Esophagus mucosa (tissue), 1 donor: ENCODE measurements around the gene MRPS21. TPM values are rescaled to one million over a fixed set of nuclear protein-coding genes. Genes with fewer than 3 reads are reported as not detected.

Experiments
- ATAC-seq: fragments of 200-7000 bp; cut with Tn5 transposase; one replicate; pipeline ENCODE4 v1.9.1; 2020
- total RNA-seq: library from RNA; stranded (reverse); gene quantifications from one replicate; pipeline ENCODE4 v1.2.4, GENCODE V29; 2023
- donor health status: DM: yes; HTN: yes; CAD: no.

MRPS21 gene
- 64.9 TPM for total RNA-seq

- ATAC-seq, result peak; percentile 97
Observed at GRCh38 chr1:150293433-150294253, at the start of gene MRPS21. MRPS21 (plus strand) TSS chr1:150293861; CDS start chr1:150294367, 506 bp downstream.

GRCh38 chr1:150249936-150250335 lies 43.7 kb upstream of the MRPS21 start:
- no peak for ATAC-seq

GRCh38 chr1:150256198-150256553 lies 37.5 kb upstream of the MRPS21 start:
- no peak for ATAC-seq

- no peak for ATAC-seq
Observed at GRCh38 chr1:150256554-150257341, 36.9 kb upstream of the MRPS21 start.

- ATAC-seq, result no peak
Observed at GRCh38 chr1:150257624-150258585, 35.8 kb upstream of the MRPS21 start, which contains the start of gene CA14. CA14 (plus strand) TSS chr1:150257774; CDS start chr1:150258129, 355 bp downstream.

GRCh38 chr1:150259217-150259616 lies 34.4 kb upstream of the MRPS21 start:
- no peak for ATAC-seq

- ATAC-seq, result peak; percentile 42
Observed at GRCh38 chr1:150259758-150260669, 33.6 kb upstream of the MRPS21 start.

- no peak for ATAC-seq
Observed at GRCh38 chr1:150261367-150261766, 32.3 kb upstream of the MRPS21 start.

- ATAC-seq, result peak; percentile 35
Observed at GRCh38 chr1:150262388-150263320, 31.0 kb upstream of the MRPS21 start.

- no peak for ATAC-seq
Observed at GRCh38 chr1:150263549-150263948, 30.1 kb upstream of the MRPS21 start.

- no peak for ATAC-seq
Observed at GRCh38 chr1:150267896-150268295, 25.8 kb upstream of the MRPS21 start.

GRCh38 chr1:150268340-150268704 lies 25.3 kb upstream of the MRPS21 start:
- peak; percentile 84 for ATAC-seq

- ATAC-seq, result peak; percentile 97
Observed at GRCh38 chr1:150268705-150269403, 24.8 kb upstream of the MRPS21 start, which contains the start of gene APH1A. APH1A (minus strand) TSS chr1:150269016; CDS start chr1:150268810, 206 bp downstream.

- no peak for ATAC-seq
Observed at GRCh38 chr1:150269451-150269850, 24.2 kb upstream of the MRPS21 start.

GRCh38 chr1:150271291-150271959 lies 22.2 kb upstream of the MRPS21 start:
- no peak for ATAC-seq

- ATAC-seq, result no peak
Observed at GRCh38 chr1:150273311-150273710, 20.4 kb upstream of the MRPS21 start.

GRCh38 chr1:150280138-150280707 lies 13.4 kb upstream of the MRPS21 start:
- ATAC-seq, result no peak

- peak; percentile 54 for ATAC-seq
Observed at GRCh38 chr1:150281221-150281757, 12.4 kb upstream of the MRPS21 start.
